Left kidney (tissue), 2 donors: ENCODE measurements around the gene MTFR2. TPM values are rescaled to one million over a fixed set of nuclear protein-coding genes. Genes with fewer than 3 reads are reported as not detected.
A peak's percentile ranks its signal among the peaks of the same experiment; 100 is the strongest.
"Not testable (repeated sequence)": the region's sequence is repeated elsewhere in the genome, so short reads cannot be mapped to it uniquely, and the experiment has no call there.

Experiments used
- DNase-seq: peaks from one replicate; pipeline ENCODE4 v3.0.0-alpha.2; 2013
- polyA plus RNA-seq: library from polyadenylated mRNA; unstranded; fragments of 120-200 nt; gene quantifications from one replicate; pipeline ENCODE4 v1.2.1, GENCODE V29; 2013; ENCODE audit not compliant: insufficient read length

The MTFR2 gene
- polyA plus RNA-seq, 1 donor, result 4.9 TPM

DNA sequence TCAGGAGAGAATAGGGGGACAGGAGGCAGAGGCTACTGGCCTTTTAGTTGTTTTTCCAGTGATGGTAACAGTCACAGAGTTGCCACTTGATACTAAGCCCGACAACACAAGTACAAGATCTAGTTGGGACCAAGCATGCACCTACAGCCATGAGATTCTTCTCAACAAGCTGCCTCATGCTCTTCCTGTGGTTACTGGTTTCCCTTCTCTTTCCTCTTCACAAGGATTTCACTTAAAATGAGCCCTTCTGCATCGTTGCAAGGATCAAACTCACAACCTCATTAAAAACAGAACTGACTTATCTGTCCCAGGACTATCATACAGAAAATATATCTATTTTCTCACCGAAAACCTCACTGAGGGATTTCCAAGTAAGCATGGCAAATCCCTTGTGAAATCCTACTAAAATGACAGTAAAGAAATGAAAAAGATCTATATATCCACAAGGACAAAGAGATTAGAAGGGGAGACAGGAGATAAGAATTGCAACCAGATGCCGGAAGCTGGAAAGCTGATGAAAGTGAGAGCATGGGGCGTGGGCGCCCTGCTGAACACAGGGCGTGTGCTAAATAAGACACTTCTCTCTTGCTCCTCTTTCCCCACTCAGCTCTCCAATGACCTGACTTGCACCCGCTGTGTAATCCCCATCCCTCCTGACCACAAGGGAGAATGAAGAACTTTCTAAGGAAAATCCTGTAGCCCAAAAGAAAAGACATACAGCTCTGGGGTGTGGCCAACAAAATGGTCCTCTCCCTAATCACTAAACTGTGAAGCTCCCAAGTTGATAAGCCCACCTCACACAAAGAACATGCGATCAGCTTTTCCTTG is 13.4 kb downstream of the MTFR2 start:
- DNase-seq, result no peak

DNA sequence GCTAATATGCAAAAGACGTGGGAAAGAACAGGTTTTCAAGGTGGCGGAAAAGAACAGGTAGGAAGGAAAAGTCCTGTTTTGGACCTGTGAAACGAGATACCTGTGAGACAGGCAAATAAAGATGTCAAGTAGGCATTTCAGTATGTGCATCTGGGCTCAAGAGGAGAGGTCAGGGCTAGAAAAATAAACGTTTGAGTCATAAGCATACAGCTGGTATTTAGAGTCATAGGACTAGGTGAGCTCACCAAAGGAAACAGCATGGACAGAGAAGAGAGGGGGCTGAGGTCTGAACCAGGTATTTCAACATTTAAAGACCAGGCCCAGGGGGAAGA is 14.9 kb downstream of the MTFR2 start:
- DNase-seq, result no peak

DNA sequence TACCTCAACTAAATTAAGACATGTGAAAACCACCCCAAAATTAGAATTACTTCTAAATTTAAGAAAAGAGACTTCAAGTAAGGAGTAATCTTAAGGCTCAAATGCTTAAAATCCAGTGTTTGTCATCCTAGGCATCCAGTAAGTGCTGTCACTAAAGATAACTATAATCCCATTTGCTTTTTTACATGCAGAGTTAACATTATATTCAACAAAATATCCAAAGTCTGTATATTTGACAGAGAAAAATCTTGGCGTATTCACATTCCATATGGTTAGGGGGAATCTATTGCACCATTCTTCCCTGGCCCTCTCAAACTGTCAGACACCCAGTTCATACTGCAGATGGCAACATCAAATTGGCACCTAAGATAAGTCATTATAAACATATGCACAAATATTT is 17.4 kb downstream of the MTFR2 start:
- no peak for DNase-seq

DNA sequence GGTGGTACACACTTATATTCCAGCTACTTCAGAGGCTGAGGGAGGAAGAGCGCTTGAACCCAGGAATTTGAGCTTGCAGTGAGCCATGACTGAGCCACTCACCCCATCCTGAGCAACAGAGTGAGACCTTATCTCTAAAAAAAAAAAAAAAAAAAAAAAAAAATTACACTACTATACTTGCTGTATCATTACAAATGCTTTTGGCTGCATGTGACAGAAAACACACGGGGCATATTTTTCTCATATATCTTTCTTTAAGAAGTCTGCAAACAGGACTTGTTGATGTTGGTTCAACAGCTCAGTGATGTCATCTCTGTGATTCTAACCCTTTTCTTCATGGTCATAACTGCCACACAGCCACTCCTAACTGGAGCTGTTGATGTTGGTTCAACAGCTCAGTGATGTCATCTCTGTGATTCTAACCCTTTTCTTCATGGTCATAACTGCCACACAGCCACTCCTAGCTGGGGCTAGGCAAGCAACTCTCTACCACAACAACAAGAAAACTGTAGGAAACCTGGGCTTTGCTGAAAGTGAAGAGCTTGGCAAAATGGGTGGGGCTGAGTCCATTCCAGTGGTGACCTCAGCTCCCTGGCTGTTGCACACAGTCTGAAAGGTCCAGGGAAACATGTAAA is 19.8 kb downstream of the MTFR2 start:
- no peak for DNase-seq

DNA sequence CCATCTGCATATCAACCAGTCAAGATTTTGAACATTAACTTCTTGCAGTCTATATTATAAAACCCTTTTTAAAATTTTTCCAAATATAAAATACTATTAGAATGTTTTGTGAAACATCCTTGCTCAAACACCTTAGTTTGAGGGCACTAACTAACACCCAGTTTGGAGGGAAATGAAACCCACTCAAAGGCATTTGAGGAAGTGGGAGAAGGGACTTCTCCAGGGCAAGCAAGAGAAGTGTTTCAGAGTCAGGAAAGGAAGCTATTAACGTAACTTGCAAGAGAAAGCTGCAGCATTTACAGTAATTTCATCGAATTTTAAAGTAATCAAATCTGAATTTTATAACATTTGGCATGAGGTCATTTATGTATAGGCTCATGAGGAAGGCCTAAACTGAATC is 21.3 kb downstream of the MTFR2 start:
- DNase-seq, result no peak

DNA sequence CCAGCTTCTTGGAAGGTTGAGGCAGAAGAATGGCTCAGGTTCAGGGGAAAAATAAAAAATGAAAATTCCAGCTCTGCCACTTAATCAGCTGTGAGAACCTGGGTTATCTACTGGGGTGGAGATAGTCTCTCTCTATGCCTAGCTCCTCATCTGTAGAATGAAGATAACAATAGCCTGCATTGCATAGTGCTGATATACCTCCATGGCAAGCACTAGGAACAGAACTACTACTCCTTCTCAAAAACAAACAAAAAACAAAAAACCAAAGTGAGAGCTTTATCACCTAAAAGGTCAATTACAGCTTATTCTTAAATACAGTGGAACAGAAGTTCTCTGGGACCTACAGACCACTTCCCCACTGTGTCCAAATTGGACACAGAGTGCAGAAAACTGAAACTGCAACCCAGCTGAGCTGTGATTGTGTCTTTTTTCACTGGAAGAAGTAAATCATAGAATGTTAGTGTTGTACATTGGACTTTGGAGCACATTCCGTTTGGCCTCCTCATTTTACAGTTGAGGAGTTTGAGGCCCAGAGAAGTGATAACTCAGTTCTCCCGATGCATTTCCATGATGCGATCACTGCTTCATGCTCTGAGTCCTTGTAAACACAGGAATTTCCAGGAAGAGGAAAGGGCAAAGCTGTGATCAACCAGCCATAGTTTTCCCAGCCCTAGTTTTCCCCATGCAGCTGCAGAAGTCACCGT is 23.3 kb downstream of the MTFR2 start:
- peak; percentile 39 for DNase-seq

DNA sequence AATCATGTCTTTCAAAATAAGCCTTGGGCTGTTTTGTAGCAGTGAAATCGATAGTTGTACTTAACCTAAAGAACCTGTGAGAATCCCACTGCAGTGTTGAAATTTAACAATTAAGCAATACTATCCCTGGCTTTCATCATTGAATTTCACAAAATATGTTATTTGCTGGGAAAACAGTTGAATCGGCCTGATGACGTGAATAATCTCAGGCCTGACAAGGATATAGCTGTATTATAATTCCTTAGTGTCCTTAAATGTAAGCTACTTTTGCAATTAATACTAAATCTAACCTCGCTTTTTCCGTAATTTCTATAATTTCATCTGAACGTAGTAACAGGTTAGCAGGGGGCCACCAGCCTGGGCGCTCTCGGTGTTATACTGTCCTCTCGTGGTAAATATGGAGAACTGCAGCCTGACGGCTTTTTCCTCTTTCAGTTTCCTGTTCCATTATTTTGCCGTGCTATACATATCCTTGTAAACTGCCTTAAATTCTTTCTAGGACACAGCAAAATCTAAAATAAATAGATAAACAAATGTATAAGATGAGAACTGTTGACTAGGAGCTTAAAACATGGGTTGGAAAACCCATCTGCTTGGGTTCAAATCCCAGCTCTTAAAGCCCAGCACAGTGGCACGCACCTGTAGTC is 24.0 kb downstream of the MTFR2 start:
- peak; percentile 56 for DNase-seq

DNA sequence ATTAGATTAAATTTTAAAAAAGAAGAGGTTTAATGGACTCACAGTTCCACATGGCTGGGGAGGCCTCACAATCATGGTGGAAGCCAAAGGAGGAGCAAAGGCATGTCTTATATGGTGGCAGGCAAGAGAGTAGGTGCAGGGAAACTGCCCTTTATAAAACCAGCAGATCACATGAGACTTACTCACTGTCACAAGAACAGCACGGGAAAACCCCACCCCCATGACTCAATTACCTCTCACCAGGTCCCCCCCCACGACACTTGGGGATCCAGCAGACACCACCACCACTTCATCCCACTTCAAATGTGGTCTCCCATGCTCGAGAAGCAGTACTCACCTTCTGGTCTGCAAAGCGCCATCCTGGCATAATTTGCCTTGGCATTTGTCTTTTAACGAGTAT is 24.6 kb downstream of the MTFR2 start:
- DNase-seq, result no peak

DNA sequence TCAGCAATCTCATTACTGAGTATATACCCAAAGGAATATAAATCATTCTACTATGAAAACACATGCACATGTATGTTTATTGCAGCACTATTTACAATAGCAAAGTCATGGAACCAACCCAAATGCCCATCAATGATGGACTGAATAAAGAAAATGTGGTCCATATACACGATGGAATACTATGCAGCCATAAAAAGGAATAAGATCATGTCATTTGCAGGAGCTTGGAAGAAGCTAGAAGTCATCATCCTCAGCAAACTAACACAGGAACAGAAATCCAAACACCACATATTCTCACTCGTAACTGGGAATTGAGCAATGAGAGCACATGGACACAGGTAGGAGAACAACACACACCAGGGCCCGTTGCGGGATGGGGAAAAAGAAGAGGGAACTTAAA is 25.1 kb downstream of the MTFR2 start:
- DNase-seq, result not testable (repeated sequence)

DNA sequence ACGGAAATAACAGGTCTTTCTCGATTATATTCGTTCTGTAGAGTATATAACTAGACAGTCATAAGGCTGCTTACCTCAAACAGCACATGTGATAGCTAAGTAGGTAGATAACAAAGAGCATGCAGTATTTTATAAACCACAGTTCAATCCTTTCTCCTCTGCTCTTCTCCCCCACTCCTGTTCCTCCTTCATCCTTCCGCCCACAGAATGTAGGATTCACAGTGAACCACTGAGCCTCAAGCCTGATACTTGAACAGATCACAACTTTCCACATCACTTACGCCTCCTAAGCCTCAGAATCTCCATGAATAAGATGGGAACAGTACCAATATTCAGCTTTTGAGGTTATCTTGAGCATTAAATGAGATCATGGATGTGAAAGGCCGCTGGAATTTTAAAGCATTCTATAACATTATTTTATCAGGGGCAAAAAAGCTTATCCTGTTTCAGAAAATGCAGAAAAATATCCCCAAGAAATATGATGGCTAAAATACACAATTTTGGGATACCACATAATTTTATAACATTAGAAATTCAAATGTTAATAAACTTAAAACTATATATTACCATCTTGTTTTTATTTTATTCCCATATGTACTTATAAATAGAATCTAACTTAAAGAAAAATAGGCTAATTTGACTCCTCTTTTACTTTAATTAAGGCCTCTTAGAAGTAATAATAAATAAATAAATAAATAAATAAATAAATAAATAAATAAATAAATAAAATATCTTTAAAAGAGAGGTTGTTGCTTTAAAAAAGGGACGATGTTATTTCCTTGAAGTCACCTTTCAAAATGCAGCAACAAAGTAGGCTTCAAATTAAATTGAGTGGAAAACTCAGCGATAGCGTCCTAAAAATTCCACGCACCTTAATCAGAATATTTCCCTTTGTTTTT is 33.4 kb downstream of the MTFR2 start:
- no peak for DNase-seq

DNA sequence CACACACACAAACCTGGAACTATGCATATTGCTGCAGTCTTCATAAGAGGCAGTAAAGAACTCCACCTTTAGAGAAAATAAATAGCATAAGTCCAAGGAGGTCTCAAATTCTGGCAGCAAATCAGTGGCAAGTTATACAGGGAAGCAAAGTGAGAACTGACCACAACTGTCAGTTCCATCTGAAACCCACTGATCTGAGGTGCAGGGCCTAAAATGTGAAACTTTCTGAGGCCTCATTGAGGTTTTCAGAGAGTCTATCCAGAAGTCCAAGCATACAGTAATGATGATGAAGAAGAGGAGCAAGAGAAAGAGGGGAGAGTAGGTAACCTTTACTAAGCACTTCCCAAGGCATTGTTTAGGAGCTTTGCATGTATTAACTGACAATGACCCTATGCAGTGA is 36.3 kb downstream of the MTFR2 start:
- DNase-seq, result no peak

DNA sequence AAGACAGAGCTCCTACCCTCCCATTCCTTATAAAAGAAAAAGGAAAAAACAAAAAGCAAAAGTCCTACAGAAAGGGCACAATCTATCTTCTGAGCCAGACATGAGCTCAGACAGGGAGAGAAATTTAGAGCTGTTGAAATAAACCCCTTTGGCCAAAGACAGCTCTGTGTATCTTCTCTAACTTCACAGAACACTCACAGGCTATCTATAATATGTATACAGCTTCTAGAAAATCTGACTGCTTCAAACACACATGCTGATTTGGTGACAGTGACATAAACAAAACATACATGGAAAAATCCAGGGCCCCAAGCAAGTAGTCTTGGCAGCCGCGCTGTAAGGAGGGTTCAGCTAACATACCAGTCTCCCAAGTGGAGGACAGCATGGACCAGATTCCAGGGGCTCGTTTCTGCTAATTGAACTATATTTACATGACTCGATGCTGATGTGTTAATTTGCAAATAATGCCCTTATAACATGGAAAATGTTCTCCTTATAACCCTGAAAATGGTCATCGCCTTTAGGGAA is 37.0 kb downstream of the MTFR2 start:
- no peak for DNase-seq

DNA sequence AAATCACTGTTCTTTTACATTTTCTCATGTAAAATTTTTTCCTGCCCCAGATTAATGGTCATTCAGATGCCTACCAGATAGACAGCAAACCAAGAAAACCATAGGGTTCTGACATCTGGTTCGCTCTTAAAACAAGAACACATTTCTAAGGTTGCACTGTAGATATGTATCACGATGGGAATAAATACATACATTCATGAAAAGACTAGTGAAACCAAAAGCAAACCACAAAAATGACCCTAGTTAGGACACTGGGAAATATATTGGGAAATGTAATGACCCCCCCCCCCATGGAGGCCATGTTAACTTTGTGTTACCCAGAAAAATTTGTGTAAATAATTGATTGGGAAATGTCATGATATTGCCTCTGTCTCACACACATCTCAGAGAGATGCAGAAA is 37.5 kb downstream of the MTFR2 start:
- DNase-seq, result no peak

DNA sequence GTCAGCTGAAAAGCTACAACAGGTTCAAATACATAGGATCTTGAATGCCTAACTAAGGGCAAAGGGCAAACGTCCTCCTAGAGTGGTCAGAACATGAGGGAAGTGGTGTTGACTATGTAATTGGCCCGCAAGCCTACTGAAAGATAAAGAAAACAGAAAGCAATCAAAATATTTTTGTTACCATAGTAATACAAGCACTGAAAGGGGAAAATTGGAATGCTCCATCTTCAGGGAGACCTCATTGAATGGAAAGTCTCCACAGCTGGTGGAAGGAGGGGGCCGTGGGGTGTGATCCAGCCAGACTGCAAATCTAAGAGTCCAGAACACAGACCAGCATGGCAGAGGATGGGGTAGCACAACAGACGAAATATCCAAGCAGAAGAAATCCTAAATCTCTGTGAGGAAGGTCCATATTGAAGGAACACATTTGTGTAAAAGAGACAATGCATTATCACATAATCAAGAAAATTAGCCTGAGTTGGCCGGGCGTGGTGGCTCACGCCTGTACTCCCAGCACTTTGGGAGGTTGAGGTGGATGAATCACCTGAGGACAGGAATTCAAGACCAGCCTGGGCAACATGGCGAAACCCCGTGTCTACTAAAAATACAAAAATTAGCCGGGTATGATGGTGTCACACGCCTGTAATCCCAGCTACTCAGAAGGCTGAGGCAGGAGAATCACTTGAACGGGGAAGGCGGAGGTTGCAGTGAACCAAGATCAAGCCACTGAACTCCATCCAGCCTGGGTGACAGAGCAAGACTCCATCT is 39.5 kb downstream of the MTFR2 start:
- no peak for DNase-seq

DNA sequence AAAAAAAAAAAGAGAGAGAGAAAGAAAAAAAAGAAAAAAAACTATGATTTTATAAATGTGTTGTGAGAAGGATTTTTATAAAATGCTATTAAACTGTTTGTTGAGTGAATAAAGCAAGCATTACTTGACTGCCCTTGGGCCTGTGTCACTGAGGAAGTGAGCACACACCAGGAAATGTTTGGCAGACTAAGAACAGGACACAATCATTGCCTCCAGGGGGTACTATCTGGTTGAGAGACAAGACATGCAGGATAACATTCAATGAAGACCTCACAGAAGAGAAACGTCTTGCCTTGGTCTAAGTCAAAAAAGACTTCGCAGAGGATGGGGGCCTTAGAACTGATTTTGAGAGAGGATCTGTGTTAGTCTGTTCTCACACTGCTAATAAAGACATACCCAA is 40.6 kb downstream of the MTFR2 start:
- DNase-seq, result no peak

DNA sequence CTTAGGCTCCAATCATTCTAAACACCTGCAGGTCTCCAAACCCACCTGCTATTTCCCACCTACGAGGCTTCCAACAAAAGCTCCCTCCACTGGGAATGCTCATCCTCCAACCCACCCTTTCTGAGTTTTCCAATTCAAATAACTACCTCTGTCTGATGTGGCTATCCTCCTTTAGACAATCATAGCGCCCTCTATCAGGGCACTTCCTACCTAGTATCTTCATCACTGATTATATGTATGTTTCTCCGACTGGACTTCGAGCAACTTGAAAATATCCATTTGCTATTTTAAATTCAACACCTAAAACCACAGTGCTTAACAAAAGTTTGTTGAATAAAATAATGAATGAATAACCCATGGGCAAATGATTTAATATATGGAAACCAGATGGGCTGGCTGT is 41.3 kb downstream of the MTFR2 start:
- DNase-seq, result no peak

DNA sequence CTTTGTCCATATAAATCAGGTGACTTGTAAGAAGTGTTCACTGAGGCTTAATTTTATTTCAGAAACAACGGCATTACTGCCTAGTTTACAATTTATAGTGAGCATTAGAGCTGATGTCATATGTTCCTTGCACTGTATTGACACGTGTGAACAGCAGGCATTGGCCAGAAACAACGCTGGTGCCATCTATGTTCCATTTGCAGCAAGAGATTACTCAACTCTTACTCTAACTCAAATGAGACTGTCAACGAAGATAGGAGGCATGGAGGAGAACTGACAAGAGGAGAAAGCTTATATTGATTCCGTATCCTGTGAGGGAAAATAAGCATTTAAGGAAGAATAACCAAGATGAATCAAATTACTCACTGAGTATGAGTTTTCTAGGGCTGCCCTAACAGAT is 48.4 kb downstream of the MTFR2 start:
- DNase-seq, result no peak

DNA sequence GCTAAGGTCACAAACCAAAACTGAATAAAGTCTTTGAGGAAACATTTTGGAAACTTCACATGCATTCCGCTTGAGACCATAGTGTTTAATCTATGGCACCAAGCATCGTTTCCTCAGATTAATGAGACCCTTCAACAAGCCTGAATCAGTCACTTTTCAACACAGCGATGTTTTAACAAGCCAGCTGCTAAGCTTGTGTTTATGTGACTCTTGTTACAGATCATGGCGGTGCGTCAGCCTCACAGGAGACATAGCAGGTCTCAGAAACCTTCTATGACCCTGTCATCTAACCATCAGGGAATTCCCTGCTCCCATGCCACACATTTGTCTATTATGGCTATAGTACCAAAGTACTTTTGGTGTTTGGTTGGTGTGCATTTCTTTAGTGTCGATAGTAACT is 57.2 kb downstream of the MTFR2 start:
- DNase-seq, result peak; percentile 21

DNA sequence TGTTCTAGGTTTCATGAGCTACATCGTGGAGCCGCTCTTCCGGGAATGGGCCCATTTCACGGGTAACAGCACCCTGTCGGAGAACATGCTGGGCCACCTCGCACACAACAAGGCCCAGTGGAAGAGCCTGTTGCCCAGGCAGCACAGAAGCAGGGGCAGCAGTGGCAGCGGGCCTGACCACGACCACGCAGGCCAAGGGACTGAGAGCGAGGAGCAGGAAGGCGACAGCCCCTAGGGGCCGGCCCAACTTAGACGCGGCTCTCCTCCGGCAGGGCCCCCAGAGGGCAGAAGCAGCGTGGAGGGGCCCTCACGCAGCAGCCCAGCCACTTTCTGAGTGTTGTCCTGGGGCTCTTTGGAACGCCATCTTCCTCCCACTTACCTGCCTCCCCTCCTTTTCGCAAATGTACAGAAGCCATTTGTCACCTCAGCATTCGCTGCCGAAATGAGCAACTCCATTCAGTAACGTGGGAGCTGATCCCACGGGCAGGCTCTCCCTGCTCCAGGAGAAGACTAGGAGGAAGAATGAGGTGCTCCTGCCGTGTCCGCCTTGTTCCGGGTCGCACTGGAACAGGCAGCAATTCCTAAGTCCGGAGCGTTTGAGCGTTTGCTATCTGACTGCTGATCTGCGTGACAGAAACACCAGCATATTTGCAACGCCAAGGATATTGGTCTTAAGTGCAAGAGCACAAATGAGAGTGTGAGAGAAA is 58.4 kb downstream of the MTFR2 start:
- DNase-seq, result no peak

DNA sequence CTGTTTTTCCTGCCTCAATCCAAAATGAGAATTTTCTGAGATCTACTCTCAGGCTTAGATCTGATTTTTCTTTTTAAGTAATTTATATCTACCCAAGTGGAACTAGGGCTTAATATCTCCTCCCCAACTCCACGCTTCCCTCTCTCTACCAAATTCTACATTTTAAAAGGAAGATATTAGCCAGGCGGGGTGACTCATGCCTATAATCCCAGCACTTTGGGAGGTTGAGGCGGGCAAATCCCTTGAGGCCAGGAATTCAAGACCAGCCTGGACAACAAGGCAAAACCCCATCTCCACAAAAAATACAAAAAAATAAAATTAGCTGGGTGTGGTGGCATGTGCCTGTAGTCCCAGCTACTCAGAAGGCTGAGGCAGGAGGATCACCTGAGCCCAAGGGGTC is 61.0 kb downstream of the MTFR2 start:
- DNase-seq, result no peak
